Stimulated activated naive CD4-positive, alpha-beta T cell (primary cell): ENCODE results near the gene RRP12.
"Not testable (repeated sequence)": the region's sequence is repeated elsewhere in the genome, so short reads cannot be mapped to it uniquely, and the experiment has no call there.

Experiments used
- DNase-seq, 6 experiments: peaks; one replicate each; lab custom pipeline; 2025; lab: John Stamatoyannopoulos, UW

The RRP12 gene

GRCh38 chr10:97407952-97408248, 6.8 kb upstream of the RRP12 start:
- no peak for DNase-seq

- DNase-seq: peak; percentile 30 to 75 (median 51)
Observed at GRCh38 chr10:97407211-97407951, 6.2 kb upstream of the RRP12 start.

GRCh38 chr10:97406483-97406882, 5.3 kb upstream of the RRP12 start:
- DNase-seq: not testable (repeated sequence)

GRCh38 chr10:97406064-97406463, 4.9 kb upstream of the RRP12 start:
- no peak for DNase-seq

- no peak for DNase-seq
Observed at GRCh38 chr10:97404044-97404443, 2.9 kb upstream of the RRP12 start.

- no peak for DNase-seq
Observed at GRCh38 chr10:97401455-97401919, 347 bp upstream of the RRP12 start.

- peak in 2 of 6 experiments; percentile 23 to 27 for DNase-seq
Observed at GRCh38 chr10:97399843-97400545, 1.1 kb downstream of the RRP12 start.

GRCh38 chr10:97396056-97396455, 5.1 kb downstream of the RRP12 start:
- no peak for DNase-seq

- no peak for DNase-seq
Observed at GRCh38 chr10:97393034-97393573, 8.0 kb downstream of the RRP12 start.

- DNase-seq: no peak
Observed at GRCh38 chr10:97390091-97390490, 11.0 kb downstream of the RRP12 start.

- no peak for DNase-seq
Observed at GRCh38 chr10:97388152-97388551, 13.0 kb downstream of the RRP12 start.

GRCh38 chr10:97385565-97385964, 15.6 kb downstream of the RRP12 start:
- no peak for DNase-seq

GRCh38 chr10:97384641-97385040, 16.5 kb downstream of the RRP12 start:
- no peak for DNase-seq

GRCh38 chr10:97384156-97384555, 17.0 kb downstream of the RRP12 start:
- DNase-seq: no peak

GRCh38 chr10:97383159-97383558, 18.0 kb downstream of the RRP12 start:
- DNase-seq: no peak

- no peak for DNase-seq
Observed at GRCh38 chr10:97381626-97382025, 19.5 kb downstream of the RRP12 start.

GRCh38 chr10:97380516-97380915, 20.6 kb downstream of the RRP12 start:
- no peak for DNase-seq

- no peak for DNase-seq
Observed at GRCh38 chr10:97378933-97379921, 21.9 kb downstream of the RRP12 start.

GRCh38 chr10:97376413-97376812, 24.7 kb downstream of the RRP12 start:
- DNase-seq: no peak

GRCh38 chr10:97373456-97373855, 27.7 kb downstream of the RRP12 start:
- DNase-seq: no peak

GRCh38 chr10:97372233-97372875, 28.8 kb downstream of the RRP12 start:
- no peak for DNase-seq

- DNase-seq: no peak
Observed at GRCh38 chr10:97371696-97372095, 29.4 kb downstream of the RRP12 start.
